ENCODE results near the gene LEFTY2. TPM values are rescaled to one million over a fixed set of nuclear protein-coding genes. Genes with fewer than 3 reads are reported as not detected.
"Not testable (repeated sequence)": the region's sequence is repeated elsewhere in the genome, so short reads cannot be mapped to it uniquely, and the experiment has no call there.

The LEFTY2 gene
- total RNA-seq (2014; rRNA removed; shearing (Covaris generic); ENCODE audit: low replicate concordance), result not detected in 2 replicates

- no peaks in the 10 kb centered on the region for H3K36me3 ChIP-seq
- no peaks in the 10 kb centered on the region for H3K9me3 ChIP-seq
- H3K27me3 ChIP-seq, result peaks cover 3% of the 10 kb centered on the region; the same call in 1 of the 2 replicates
- no peak within 1 kb of the TSS for H3K4me3 ChIP-seq
- no peak for DNase-seq
Measured at GRCh38 chr1:225941187-225941941, at the start of gene LEFTY2. Gene LEFTY2 (minus strand): TSS chr1:225941220. CDS start chr1:225941140, 80 bp downstream.

- no peak for DNase-seq
- Histone ChIP-seq H3K27me3 (no peaks in the 10 kb centered on the region), H3K9me3 (peaks cover 11% of the 10 kb centered on the region), H3K4me3 (no peak overlapping the region), H3K36me3 (peaks cover 93% of the 10 kb centered on the region)
Measured at GRCh38 chr1:225987491-225988316, 46.7 kb upstream of the LEFTY2 start.

- DNase-seq, result no peak
- Histone ChIP-seq H3K27me3 (no peaks in the 10 kb centered on the region), H3K36me3 (peaks cover 77% of the 10 kb centered on the region), H3K9me3 (peaks cover 26% of the 10 kb centered on the region), H3K4me3 (no peak overlapping the region)
Measured at GRCh38 chr1:225981714-225982113, 40.7 kb upstream of the LEFTY2 start.

- Histone ChIP-seq H3K9me3 (peaks cover 24% of the 10 kb centered on the region), H3K27me3 (no peaks in the 10 kb centered on the region), H3K36me3 (peaks cover 64% of the 10 kb centered on the region), H3K4me3 (no peak overlapping the region)
- DNase-seq, result no peak
Measured at GRCh38 chr1:225980005-225980836, 39.2 kb upstream of the LEFTY2 start.

GRCh38 chr1:225979421-225979820, 38.4 kb upstream of the LEFTY2 start:
- Histone ChIP-seq H3K4me3 (no peak overlapping the region), H3K9me3 (peaks cover 24% of the 10 kb centered on the region), H3K27me3 (no peaks in the 10 kb centered on the region), H3K36me3 (peaks cover 56% of the 10 kb centered on the region)
- DNase-seq, result no peak

GRCh38 chr1:225977937-225978748, 37.1 kb upstream of the LEFTY2 start:
- peak; percentile 38 for DNase-seq
- peaks cover 43% of the 10 kb centered on the region for H3K36me3 ChIP-seq
- no peaks in the 10 kb centered on the region for H3K27me3 ChIP-seq
- H3K4me3 ChIP-seq, result no peak overlapping the region
- peaks cover 17% of the 10 kb centered on the region for H3K9me3 ChIP-seq

GRCh38 chr1:225975146-225975545, 34.1 kb upstream of the LEFTY2 start:
- peaks cover 13% of the 10 kb centered on the region for H3K36me3 ChIP-seq
- not testable (repeated sequence) for H3K9me3 ChIP-seq

GRCh38 chr1:225974454-225974853, 33.4 kb upstream of the LEFTY2 start:
- Histone ChIP-seq H3K27me3 (no peaks in the 10 kb centered on the region), H3K9me3 (no peaks in the 10 kb centered on the region), H3K36me3 (peaks cover 6% of the 10 kb centered on the region), H3K4me3 (no peak overlapping the region)
- no peak for DNase-seq

More at GRCh38 chr1:225975146-225975545, 34.1 kb upstream of the LEFTY2 start:
- not testable (repeated sequence) for H3K4me3 ChIP-seq, DNase-seq, H3K27me3 ChIP-seq

GRCh38 chr1:225973158-225973557, 32.1 kb upstream of the LEFTY2 start:
- no peak for DNase-seq
- Histone ChIP-seq H3K9me3 (no peaks in the 10 kb centered on the region), H3K27me3 (no peaks in the 10 kb centered on the region), H3K36me3 (peaks cover 2% of the 10 kb centered on the region; the same call in 1 of the 2 replicates), H3K4me3 (no peak overlapping the region)

GRCh38 chr1:225972344-225973152, 31.5 kb upstream of the LEFTY2 start:
- DNase-seq, result no peak
- H3K9me3 ChIP-seq, result no peaks in the 10 kb centered on the region
- no peaks in the 10 kb centered on the region for H3K27me3 ChIP-seq
- peaks cover 2% of the 10 kb centered on the region; the same call in 1 of the 2 replicates for H3K36me3 ChIP-seq
- H3K4me3 ChIP-seq, result no peak overlapping the region

- not testable (repeated sequence) for H3K36me3 ChIP-seq, DNase-seq, H3K27me3 ChIP-seq, H3K9me3 ChIP-seq, H3K4me3 ChIP-seq
Measured at GRCh38 chr1:225970592-225971157, 29.7 kb upstream of the LEFTY2 start.

- H3K36me3 ChIP-seq, H3K27me3 ChIP-seq, H3K9me3 ChIP-seq, DNase-seq, H3K4me3 ChIP-seq: not testable (repeated sequence)
Measured at GRCh38 chr1:225969751-225970150, 28.7 kb upstream of the LEFTY2 start.

- H3K4me3 ChIP-seq, result no peak overlapping the region
- peaks cover 2% of the 10 kb centered on the region; the same call in 1 of the 2 replicates for H3K9me3 ChIP-seq
- no peaks in the 10 kb centered on the region for H3K27me3 ChIP-seq
- no peaks in the 10 kb centered on the region for H3K36me3 ChIP-seq
- DNase-seq, result no peak
Measured at GRCh38 chr1:225965231-225965630, 24.2 kb upstream of the LEFTY2 start.

- Histone ChIP-seq H3K4me3 (no peak overlapping the region), H3K27me3 (no peaks in the 10 kb centered on the region), H3K9me3 (peaks cover 2% of the 10 kb centered on the region; the same call in 1 of the 2 replicates), H3K36me3 (no peaks in the 10 kb centered on the region)
- no peak for DNase-seq
Measured at GRCh38 chr1:225963735-225964530, 22.9 kb upstream of the LEFTY2 start.

Measured in MG63 (cell line).